DND-41 (cell line): ENCODE data around the gene C19orf47.

Experiments used
- ATAC-seq: fragments of 200-7000 bp; cut with Tn5 transposase; 3 replicates; pipeline ENCODE4 v1.9.1; 2021; ENCODE audit warnings: low read depth; ENCODE audit not compliant: insufficient read depth
- DNase-seq: peaks from one replicate; pipeline ENCODE4 v3.0.0-alpha.2; 2020
- H2AFZ ChIP-seq: 2 replicates; pipeline ENCODE4 v1.6.0; 2012; ENCODE audit warnings: low read depth, low read length
- H3K27ac ChIP-seq: 2 replicates; pipeline ENCODE4 v1.5.1; 2012; ENCODE audit warnings: low read length, inconsistent platforms
- H3K27me3 ChIP-seq: fragments of 200-600 bp; sonication (generic); 2 replicates; pipeline ENCODE4 v1.6.0; 2012; ENCODE audit warnings: low read length, mild to moderate bottlenecking, inconsistent platforms; ENCODE audit not compliant: insufficient read depth, poor library complexity
- H3K36me3 ChIP-seq: 2 replicates; pipeline ENCODE4 v1.5.1; 2012; ENCODE audit warnings: low read length, inconsistent platforms; ENCODE audit not compliant: insufficient read depth
- H3K4me1 ChIP-seq: 2 replicates; pipeline ENCODE4 v1.5.1; 2012; ENCODE audit warnings: mild to moderate bottlenecking, low read length; ENCODE audit not compliant: insufficient read depth
- H3K4me2 ChIP-seq: 2 replicates; pipeline ENCODE4 v1.6.0; 2012; ENCODE audit warnings: mild to moderate bottlenecking, moderate library complexity, low read length, inconsistent platforms; ENCODE audit not compliant: insufficient read depth
- H3K4me3 ChIP-seq, 2 experiments: fragments of 200-600 bp in 1 of 2; shearing (Covaris generic) in 1 of 2; 2 replicates each; pipeline ENCODE4 v1.5.1; 2012 to 2016; ENCODE audit warnings: inconsistent platforms in 2 of 2, low read length in 2 of 2, mild to moderate bottlenecking in 2 of 2, low read depth in 1 of 2, moderate library complexity in 1 of 2
- H3K79me2 ChIP-seq: 2 replicates; pipeline ENCODE4 v1.6.0; 2012; ENCODE audit warnings: low read length, inconsistent platforms; ENCODE audit not compliant: insufficient read depth
- H3K9ac ChIP-seq: 2 replicates; pipeline ENCODE4 v1.6.0; 2012; ENCODE audit warnings: low read depth, mild to moderate bottlenecking, inconsistent platforms, low read length, moderate library complexity
- H3K9me3 ChIP-seq: 2 replicates; pipeline ENCODE4 v1.5.1; 2012; ENCODE audit warnings: low read length, moderate library complexity, mild to moderate bottlenecking, inconsistent platforms; ENCODE audit not compliant: insufficient read depth, severe bottlenecking
- H4K20me1 ChIP-seq: 2 replicates; pipeline ENCODE4 v1.6.0; 2012; ENCODE audit warnings: low read length; ENCODE audit not compliant: insufficient read depth
- CTCF ChIP-seq: IDR thresholded peaks from 2 replicates; pipeline ENCODE4 v1.5.1; 2012; ENCODE audit warnings: borderline replicate concordance, low read length, moderate library complexity, mild to moderate bottlenecking; ENCODE audit not compliant: poor library complexity, severe bottlenecking; ENCODE audit errors: extremely low read depth
- EZH2 ChIP-seq: IDR thresholded peaks from 3 replicates; pipeline ENCODE4 v1.6.1; 2012; ENCODE audit warnings: borderline replicate concordance, low read depth, mild to moderate bottlenecking, moderate library complexity, low read length, inconsistent platforms; ENCODE audit not compliant: severe bottlenecking

C19orf47 gene

GRCh38 chr19:40280608-40281221 lies 67.5 kb downstream of the C19orf47 start:
- H3K27me3 ChIP-seq: no peaks in the 10 kb centered on the region
- no peak for TF ChIP-seq CTCF
- no peak for TF ChIP-seq EZH2
- H2AFZ ChIP-seq: no peak overlapping the region
- H3K36me3 ChIP-seq: peaks cover 25% of the 10 kb centered on the region
- no peak overlapping the region for H3K4me3 ChIP-seq
- no peak overlapping the region for H3K27ac ChIP-seq
- H3K9ac ChIP-seq: no peak overlapping the region
- no peaks in the 10 kb centered on the region for H3K9me3 ChIP-seq
- peaks cover 28% of the 10 kb centered on the region for H3K4me1 ChIP-seq
- no peak overlapping the region for H3K4me2 ChIP-seq
- DNase-seq: no peak
- H4K20me1 ChIP-seq: peaks cover 78% of the 10 kb centered on the region
- ATAC-seq: no peak
- H3K79me2 ChIP-seq: peaks cover 90% of the 10 kb centered on the region

- no peak for TF ChIP-seq CTCF
- no peak for TF ChIP-seq EZH2
- Histone ChIP-seq H3K79me2 (peaks cover 95% of the 10 kb centered on the region), H3K36me3 (peaks cover 28% of the 10 kb centered on the region), H4K20me1 (peaks cover 82% of the 10 kb centered on the region), H3K9ac (no peak overlapping the region), H2AFZ (no peak overlapping the region), H3K9me3 (no peaks in the 10 kb centered on the region), H3K4me1 (peaks cover 26% of the 10 kb centered on the region), H3K4me2 (no peak overlapping the region), H3K27me3 (no peaks in the 10 kb centered on the region), H3K4me3 (no peak overlapping the region), H3K27ac (no peak overlapping the region)
- no peak for ATAC-seq
- no peak for DNase-seq
Observed at GRCh38 chr19:40279761-40280607, 68.2 kb downstream of the C19orf47 start.

GRCh38 chr19:40279120-40279551 lies 69.1 kb downstream of the C19orf47 start:
- DNase-seq: no peak
- Histone ChIP-seq H3K9me3 (no peaks in the 10 kb centered on the region), H3K36me3 (peaks cover 28% of the 10 kb centered on the region), H3K9ac (no peak overlapping the region), H3K4me1 (peaks cover 24% of the 10 kb centered on the region), H3K4me2 (no peak overlapping the region), H3K27ac (no peak overlapping the region), H4K20me1 (peaks cover 89% of the 10 kb centered on the region), H2AFZ (no peak overlapping the region), H3K79me2 (peaks cover 97% of the 10 kb centered on the region), H3K4me3 (no peak overlapping the region), H3K27me3 (no peaks in the 10 kb centered on the region)
- no peak for ATAC-seq
- no peak for TF ChIP-seq EZH2
- TF ChIP-seq CTCF: no peak
